HepG2 (cell line): Measurements from ENCODE around the gene NCF4. TPM values are rescaled to one million over a fixed set of nuclear protein-coding genes. Genes with fewer than 3 reads are reported as not detected.

Source experiments
- ATAC-seq: fragments of 200-7000 bp; cut with Tn5 transposase; 3 replicates; pipeline ENCODE4 v1.9.1; 2020; ENCODE audit warnings: mild to moderate bottlenecking, moderate library complexity
- BruUV-seq: library from RNA; stranded (reverse); fragments of 400-500 nt; replicated peaks from 2 replicates; lab custom pipeline; 2021; lab: Mats Ljungman, UMichigan
- CTCF ChIA-PET: fragments of 300-600 bp; formaldehyde crosslinking; extraction: SDS; loops from one replicate; lab custom pipeline; 2021; ENCODE audit warnings: low total read pairs, inconsistent platforms, low intra/inter-chr PET ratio; lab: Yijun Ruan, JAX
- POLR2A ChIA-PET: fragments of 350-600 bp; sonication (Branson Sonifier 250); formaldehyde crosslinking; loops from one replicate; lab custom pipeline; 2020; ENCODE audit warnings: antibody characterized with exemption, inconsistent platforms; lab: Yijun Ruan, JAX
- DNase-seq: peaks from one replicate; pipeline ENCODE4 v3.0.0-alpha.2; 2015; ENCODE audit warnings: low spot score
- FAIRE-seq: peaks from 3 replicates; lab custom pipeline; 2011; peaks lifted over from hg19 to GRCh38; lab: Jason Lieb, UNC
- H2AFZ ChIP-seq: one replicate; pipeline ENCODE4 v1.6.1; 2011; ENCODE audit warnings: low read length, inconsistent platforms
- H3K27ac ChIP-seq: fragments of 300-600 bp; 3 replicates; pipeline ENCODE4 v1.8.0; 2011; ENCODE audit warnings: mixed run types, mild to moderate bottlenecking, mixed read lengths, low read length, inconsistent platforms; ENCODE audit not compliant: insufficient read depth; ENCODE audit errors: extremely low read length
- H3K27me3 ChIP-seq, 2 experiments: fragments of 200-600 bp in 1 of 2; 2 replicates in 1 of 2; 3 replicates in 1 of 2; pipeline versions ENCODE4 v1.6.0 to v1.8.0; 2011; ENCODE audit warnings: low read length in 2 of 2, mild to moderate bottlenecking in 2 of 2, moderate library complexity in 2 of 2, inconsistent platforms in 1 of 2; ENCODE audit not compliant: insufficient read depth in 2 of 2, control insufficient read depth in 1 of 2
- H3K36me3 ChIP-seq, 2 experiments: fragments of 200-600 bp in 1 of 2; replicated peaks in 1 of 2; 2 replicates in 1 of 2; 3 replicates in 1 of 2; pipeline versions ENCODE4 v1.5.1 to v1.8.0; 2011; ENCODE audit warnings: low read length in 2 of 2, inconsistent platforms in 1 of 2; ENCODE audit not compliant: insufficient read depth in 2 of 2, control insufficient read depth in 1 of 2
- H3K4me1 ChIP-seq: 2 replicates; pipeline ENCODE4 v1.5.1; 2012; ENCODE audit warnings: low read length, inconsistent platforms; ENCODE audit not compliant: insufficient read depth
- H3K4me2 ChIP-seq: 2 replicates; pipeline ENCODE4 v1.6.0; 2011; ENCODE audit warnings: low read depth, low read length, inconsistent platforms
- H3K4me3 ChIP-seq, 3 experiments: fragments of 200-600 bp in 1 of 3; sonication (generic), shearing (Covaris generic) in 1 of 3; replicated peaks in 1 of 3; 2 replicates each; pipeline ENCODE4 v1.5.1; 2011 to 2016; ENCODE audit warnings: low read length in 3 of 3, inconsistent platforms in 2 of 3, low read depth in 2 of 3, mild to moderate bottlenecking in 2 of 3, control low read depth in 1 of 3, mixed read lengths in 1 of 3; ENCODE audit not compliant: insufficient read depth in 1 of 3
- H3K79me2 ChIP-seq: one replicate; pipeline ENCODE4 v1.6.1; 2011; ENCODE audit warnings: low read length, inconsistent platforms; ENCODE audit not compliant: insufficient read depth
- H3K9ac ChIP-seq: 2 replicates; pipeline ENCODE4 v1.6.0; 2011; ENCODE audit warnings: mild to moderate bottlenecking, low read depth, low read length, inconsistent platforms; ENCODE audit not compliant: insufficient read depth
- H3K9me3 ChIP-seq: 2 replicates; pipeline ENCODE4 v1.5.1; 2012; ENCODE audit warnings: mild to moderate bottlenecking, low read length
- H4K20me1 ChIP-seq: 2 replicates; pipeline ENCODE4 v1.6.0; 2011; ENCODE audit warnings: inconsistent platforms, mild to moderate bottlenecking, low read length, moderate library complexity; ENCODE audit not compliant: insufficient read depth
- AGO1 ChIP-seq: fragments of 200-400 bp; formaldehyde crosslinking; IDR thresholded peaks from 2 replicates; pipeline ENCODE4 v1.6.1; 2017; ENCODE audit warnings: mild to moderate bottlenecking, low read depth, low read length, moderate library complexity; ENCODE audit not compliant: poor library complexity, severe bottlenecking
- CENPBD1 ChIP-seq: sonication (generic); formaldehyde crosslinking; IDR thresholded peaks from 2 replicates; pipeline ENCODE4 v1.8.0; 2022; ENCODE audit warnings: missing genetic modification reagents, low read depth, mild to moderate bottlenecking, borderline replicate concordance
- FUBP1 ChIP-seq: sonication (generic); formaldehyde crosslinking; IDR thresholded peaks from 2 replicates; pipeline ENCODE4 v1.5.1; 2020; ENCODE audit warnings: missing genetic modification reagents, mild to moderate bottlenecking, borderline replicate concordance
- GZF1 ChIP-seq: sonication (generic); formaldehyde crosslinking; IDR thresholded peaks from 2 replicates; pipeline ENCODE4 v1.5.1; 2020; ENCODE audit warnings: mild to moderate bottlenecking, missing genetic modification reagents
- POGZ ChIP-seq: sonication (generic); formaldehyde crosslinking; IDR thresholded peaks from 2 replicates; pipeline ENCODE4 v1.4.0; 2020; ENCODE audit warnings: mild to moderate bottlenecking, missing genetic modification reagents
- ZFP37 ChIP-seq: sonication (generic); formaldehyde crosslinking; IDR thresholded peaks from 2 replicates; pipeline ENCODE4 v1.4.0; 2020; ENCODE audit warnings: missing genetic modification reagents, borderline replicate concordance
- ZKSCAN1 ChIP-seq: fragments of 150-350 bp; IDR thresholded peaks from 2 replicates; pipeline ENCODE4 v1.6.1; 2014; ENCODE audit warnings: low read length
- ZNF253 ChIP-seq: sonication (generic); formaldehyde crosslinking; IDR thresholded peaks from 2 replicates; pipeline ENCODE4 v1.8.0; 2022; ENCODE audit warnings: mild to moderate bottlenecking, missing genetic modification reagents, borderline replicate concordance
- ZNF296 ChIP-seq: sonication (generic); formaldehyde crosslinking; conservative IDR thresholded peaks from 2 replicates; pipeline ENCODE4 v1.5.0; 2020; ENCODE audit warnings: mild to moderate bottlenecking, missing genetic modification reagents
- ZNF607 ChIP-seq: sonication (generic); formaldehyde crosslinking; IDR thresholded peaks from 2 replicates; pipeline ENCODE4 v1.5.1; 2020; ENCODE audit warnings: missing genetic modification reagents, mild to moderate bottlenecking, borderline replicate concordance
- WGBS: methylation state at CpG from one replicate; pipeline ENCODE4 v1.1.6; 2017; ENCODE audit warnings: low lambda C conversion rate; 5-methylcytosine and 5-hydroxymethylcytosine counted together
- in situ Hi-C: cut with HindIII; loops from 2 replicates; pipeline ENCODE4 v1.10.0; 2017; ENCODE audit warnings: low pct_unique_long_range_greater_than_20kb; ENCODE audit not compliant: extremely low pct_ligation_motif_present
- intact Hi-C: fragments of 100-400 bp; cut with micrococcal nuclease; formaldehyde crosslinking; loops from one replicate; pipeline ENCODE4 v1.10.0; 2022; ENCODE audit not compliant: unreplicated experiment
- polyA plus RNA-seq, 8 experiments: library from polyadenylated mRNA; depleted of rRNA in 3 of 8; stranded (reverse) in 7 of 8; unstranded in 1 of 8; fragments of >200 nt; fragmentation: Illumina TruSeq in 4 of 8; extraction: Trizol in 4 of 8; gene quantifications; 2 replicates each; pipeline versions ENCODE4 v1.2.1 to v1.2.3, GENCODE V29; 2011 to 2016; ENCODE audit warnings: low read depth in 4 of 8, missing spikeins in 1 of 8, mixed read lengths in 1 of 8; ENCODE audit not compliant: insufficient read depth in 1 of 8
- total RNA-seq, 5 experiments: library from RNA; depleted of rRNA; stranded (reverse); fragments of >200 nt; fragmentation: Illumina TruSeq; extraction: Trizol; gene quantifications; 2 replicates each; pipeline ENCODE4 v1.2.3, GENCODE V29; 2016; ENCODE audit warnings: low read depth in 1 of 5
- TF ChIP-seq, protein P1 (sequence below), 2 experiments: sonication (generic) in 1 of 2; formaldehyde crosslinking in 1 of 2; IDR thresholded peaks; 2 replicates each; pipeline versions ENCODE4 v1.5.1 to v1.6.1; 2011 to 2020; ENCODE audit warnings: borderline replicate concordance in 1 of 2, low read depth in 1 of 2, low read length in 1 of 2, mild to moderate bottlenecking in 1 of 2, missing genetic modification reagents in 1 of 2, moderate library complexity in 1 of 2

The NCF4 gene
- total and polyA plus RNA-seq, 2 of the 13 experiments (the other 11 are each of a cell fraction or from before 2014, with no cell fraction given), result not detected

DNA sequence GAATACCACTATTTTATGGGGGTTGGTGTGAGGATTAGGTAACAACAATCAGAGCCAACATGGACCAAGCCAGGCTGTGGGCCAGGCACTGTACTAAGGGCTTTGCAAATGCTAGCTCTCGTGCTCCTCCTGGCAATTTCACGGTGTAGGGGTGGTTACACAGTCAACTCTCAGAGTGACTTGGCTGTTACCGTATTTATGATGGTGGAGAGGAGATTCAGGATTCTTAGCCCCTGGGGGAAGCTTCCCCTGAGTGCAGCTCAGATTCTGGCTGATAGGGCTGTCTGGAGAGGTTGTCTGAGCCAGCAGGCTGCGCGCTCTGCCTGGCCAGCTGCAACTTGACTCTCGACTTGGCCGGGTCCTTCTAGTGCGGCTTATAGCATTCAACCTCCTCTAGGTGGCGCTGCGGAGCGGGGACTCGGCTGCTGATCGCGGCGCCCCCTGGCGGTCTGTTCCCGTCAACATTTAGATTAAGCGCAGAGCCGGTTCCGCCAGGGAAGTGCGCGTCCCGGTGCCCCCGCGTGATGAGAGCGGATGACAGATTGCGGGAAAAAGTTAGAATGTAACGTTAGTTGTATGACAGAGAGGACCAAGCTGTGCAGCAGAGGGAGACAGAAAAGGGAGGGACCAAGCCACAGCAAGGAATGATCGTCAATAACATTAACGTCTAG is 4.5 kb upstream of the NCF4 start (continued):
- TF ChIP-seq, protein P1, sequence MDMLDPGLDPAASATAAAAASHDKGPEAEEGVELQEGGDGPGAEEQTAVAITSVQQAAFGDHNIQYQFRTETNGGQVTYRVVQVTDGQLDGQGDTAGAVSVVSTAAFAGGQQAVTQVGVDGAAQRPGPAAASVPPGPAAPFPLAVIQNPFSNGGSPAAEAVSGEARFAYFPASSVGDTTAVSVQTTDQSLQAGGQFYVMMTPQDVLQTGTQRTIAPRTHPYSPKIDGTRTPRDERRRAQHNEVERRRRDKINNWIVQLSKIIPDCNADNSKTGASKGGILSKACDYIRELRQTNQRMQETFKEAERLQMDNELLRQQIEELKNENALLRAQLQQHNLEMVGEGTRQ (IDR thresholded peaks at IDR 0.05; ENCODE audit: low read depth, low read length), result no peak
- TF ChIP-seq, protein P1 (CRISPR knock-in tag; IDR thresholded peaks at IDR 0.05; ENCODE audit: borderline replicate concordance), result no peak
- TF ChIP-seq ZNF296 (CRISPR knock-in tag), result no peak
- TF ChIP-seq, all 625 proteins: peak for 94

GRCh38 chr22:36856792-36857135 is 4.0 kb upstream of the NCF4 start:
- no peak overlapping the region for H3K4me3 ChIP-seq
- in situ Hi-C loops, result loop anchor here (5.0 to 10.0 kb wide), 3 partner anchors 74 to 309 kb away; no protein-coding TSS in a partner anchor

More at GRCh38 chr22:36856792-36857135, 4.0 kb upstream of the NCF4 start:
- H3K27me3 ChIP-seq, result peaks cover 1 to 22% of the 10 kb centered on the region in 2 experiments; a peak in 3 of 5 replicates
- ATAC-seq (no peak), DNase-seq (no peak), FAIRE-seq (no peak)
- H3K27ac ChIP-seq, result no peak overlapping the region
- ChIA-PET CTCF (interaction anchor here (1.1 to 3.6 kb wide), 5 partner anchors 10 to 310 kb away, joined by 3 to 67 read pairs (median 11); no protein-coding TSS in a partner anchor), POLR2A (no interaction called here)
- H3K4me1 ChIP-seq, result no peaks in the 10 kb centered on the region
- H3K79me2 ChIP-seq, result no peaks in the 10 kb centered on the region
- H3K4me2 ChIP-seq, result no peak overlapping the region
- 76% methylated on average over 8 of the region's 8 CpGs for WGBS
- BruUV-seq, result no TSS peak
- no peaks in the 10 kb centered on the region for H3K9me3 ChIP-seq
- TF ChIP-seq GZF1 (CRISPR knock-in tag) (no peak), ZFP37 (CRISPR knock-in tag) (no peak), ZKSCAN1 (peak; percentile 86), AGO1 (no peak), ZNF607 (CRISPR knock-in tag) (0 out of 2 replicates have a peak, but pooled peaks have one; percentile 32), POGZ (no peak), FUBP1 (CRISPR knock-in tag) (no peak), ZNF253 (CRISPR knock-in tag) (no peak), CENPBD1 (CRISPR knock-in tag) (no peak)
- no peak overlapping the region for H2AFZ ChIP-seq
- no peaks in the 10 kb centered on the region for H4K20me1 ChIP-seq
- no peak overlapping the region for H3K9ac ChIP-seq
- H3K36me3 ChIP-seq, result no peaks in the 10 kb centered on the region
- intact Hi-C loops, result loop anchor here (1.0 to 2.0 kb wide), 3 partner anchors 74 to 310 kb away; no protein-coding TSS in a partner anchor
